GM23338 (cell line): ENCODE data around the gene CUX1. TPM values are rescaled to one million over a fixed set of nuclear protein-coding genes. Genes with fewer than 3 reads are reported as not detected.

ENCODE experiments used
- ATAC-seq: fragments of 200-7000 bp; cut with Tn5 transposase; 3 replicates; pipeline ENCODE4 v1.9.1; 2020
- DNase-seq: peaks from one replicate; pipeline ENCODE4 v3.0.0-alpha.2; 2015; ENCODE audit warnings: low spot score
- H2AFZ ChIP-seq: fragments of 200-600 bp; sonication (generic); 2 replicates; pipeline ENCODE4 v1.8.0; 2016; ENCODE audit warnings: antibody characterized with exemption, mild to moderate bottlenecking, moderate library complexity
- H3F3A ChIP-seq: fragments of 200-600 bp; sonication (generic); replicated peaks from 2 replicates; pipeline ENCODE4 v1.8.0; 2017; ENCODE audit warnings: antibody characterized with exemption, mixed run types, low read depth
- H3K27ac ChIP-seq: fragments of 200-600 bp; sonication (generic); 2 replicates; pipeline ENCODE4 v1.6.1; 2016; ENCODE audit warnings: low read depth
- H3K27me3 ChIP-seq: fragments of 200-600 bp; sonication (generic); 2 replicates; pipeline ENCODE4 v1.8.0; 2016; ENCODE audit warnings: mild to moderate bottlenecking, mixed run types, moderate library complexity; ENCODE audit not compliant: insufficient read depth
- H3K36me3 ChIP-seq: fragments of 200-600 bp; sonication (generic); 2 replicates; pipeline ENCODE4 v1.8.0; 2016; ENCODE audit warnings: mild to moderate bottlenecking; ENCODE audit not compliant: insufficient read depth
- H3K4me1 ChIP-seq: fragments of 200-600 bp; sonication (generic); 2 replicates; pipeline ENCODE4 v1.8.0; 2016; ENCODE audit warnings: mild to moderate bottlenecking, moderate library complexity; ENCODE audit not compliant: insufficient read depth
- H3K4me2 ChIP-seq: fragments of 200-600 bp; sonication (generic); 2 replicates; pipeline ENCODE4 v1.7.1; 2017; ENCODE audit warnings: mixed run types
- H3K4me3 ChIP-seq: fragments of 200-600 bp; sonication (generic); 2 replicates; pipeline ENCODE4 v1.6.1; 2016; ENCODE audit warnings: mixed run types
- H3K79me2 ChIP-seq: fragments of 200-600 bp; sonication (generic); replicated peaks from 2 replicates; pipeline ENCODE4 v1.8.0; 2017; ENCODE audit warnings: mild to moderate bottlenecking; ENCODE audit not compliant: insufficient read depth
- H3K9me2 ChIP-seq: fragments of 200-600 bp; sonication (generic); 2 replicates; pipeline ENCODE4 v1.8.0; 2017; ENCODE audit not compliant: insufficient read depth
- H4K20me1 ChIP-seq: fragments of 200-600 bp; sonication (generic); replicated peaks from 2 replicates; pipeline ENCODE4 v1.8.0; 2017; ENCODE audit warnings: mild to moderate bottlenecking; ENCODE audit not compliant: insufficient read depth
- H3K27ac Mint-ChIP-seq: 2 replicates; pipeline ENCODE4 v1.8.0; 2020; ENCODE audit warnings: inconsistent platforms, mild to moderate bottlenecking, moderate library complexity, mixed read lengths
- H3K27me3 Mint-ChIP-seq: 3 replicates; pipeline ENCODE4 v1.8.0; 2022; ENCODE audit warnings: low read depth, mild to moderate bottlenecking, moderate library complexity, mixed read lengths, inconsistent platforms; ENCODE audit not compliant: insufficient read depth, poor library complexity
- H3K36me3 Mint-ChIP-seq: 3 replicates; pipeline ENCODE4 v1.8.0; 2021; ENCODE audit warnings: low read depth, mild to moderate bottlenecking, inconsistent platforms, moderate library complexity, mixed read lengths
- H3K4me1 Mint-ChIP-seq: 3 replicates; pipeline ENCODE4 v1.8.0; 2020; ENCODE audit warnings: mild to moderate bottlenecking, inconsistent platforms, mixed read lengths
- H3K4me3 Mint-ChIP-seq: 3 replicates; pipeline ENCODE4 v1.8.0; 2021; ENCODE audit warnings: moderate library complexity, mild to moderate bottlenecking, inconsistent platforms, mixed read lengths
- H3K9me3 Mint-ChIP-seq: 3 replicates; pipeline ENCODE4 v1.8.0; 2020; ENCODE audit warnings: moderate library complexity, mild to moderate bottlenecking, inconsistent platforms, mixed read lengths
- CREB1 ChIP-seq: fragments of 250-450 bp; sonication (Bioruptor Pico); IDR thresholded peaks from 2 replicates; pipeline ENCODE4 v1.5.0; 2020; ENCODE audit warnings: low read depth, mild to moderate bottlenecking, moderate library complexity
- CTCF ChIP-seq, 2 experiments: fragments of 200-600 bp in 1 of 2; sonication (generic) in 1 of 2; conservative IDR thresholded peaks; 2 replicates each; pipeline versions ENCODE4 v1.5.1 to v1.6.1; 2016 to 2017; ENCODE audit warnings: antibody characterized with exemption in 2 of 2, low read depth in 2 of 2, mild to moderate bottlenecking in 2 of 2, moderate library complexity in 1 of 2
- ETS1 ChIP-seq: IDR thresholded peaks from 2 replicates; pipeline ENCODE4 v1.6.1; 2016; ENCODE audit warnings: antibody characterized with exemption
- EZH2phosphoT487 ChIP-seq: fragments of 200-600 bp; sonication (generic); IDR thresholded peaks from one replicate; pipeline ENCODE4 v1.8.1; 2018; ENCODE audit warnings: antibody characterized with exemption; ENCODE audit not compliant: unreplicated experiment
- JUNB ChIP-seq: IDR thresholded peaks from one replicate; pipeline ENCODE4 v1.6.1; 2016; ENCODE audit warnings: antibody characterized with exemption; ENCODE audit not compliant: unreplicated experiment
- POLR2AphosphoS5 ChIP-seq: IDR thresholded peaks from 2 replicates; pipeline ENCODE4 v1.6.1; 2016; ENCODE audit warnings: antibody characterized with exemption, low read depth
- REST ChIP-seq: IDR thresholded peaks from one replicate; pipeline ENCODE4 v1.6.1; 2018; ENCODE audit warnings: antibody characterized with exemption; ENCODE audit not compliant: unreplicated experiment
- STAT1 ChIP-seq: IDR thresholded peaks from one replicate; pipeline ENCODE4 v1.6.1; 2016; ENCODE audit warnings: antibody characterized with exemption; ENCODE audit not compliant: unreplicated experiment
- ZNF114 ChIP-seq: fragments of 250-450 bp; sonication (Bioruptor Pico); IDR thresholded peaks from 2 replicates; pipeline ENCODE4 v1.5.0; 2020; ENCODE audit warnings: mild to moderate bottlenecking, moderate library complexity
- ZNF331 ChIP-seq: fragments of 250-450 bp; sonication (Bioruptor Pico); IDR thresholded peaks from 2 replicates; pipeline ENCODE4 v1.5.0; 2020; ENCODE audit warnings: low read depth, mild to moderate bottlenecking, moderate library complexity
- ZNF462 ChIP-seq: fragments of 250-450 bp; sonication (Bioruptor Pico); IDR thresholded peaks from 2 replicates; pipeline ENCODE4 v1.5.0; 2020; ENCODE audit warnings: mild to moderate bottlenecking, moderate library complexity
- polyA plus RNA-seq: library from polyadenylated mRNA; unstranded; fragments of >200 nt; fragmentation: Nextera tagmentation; extraction: Ambion mirVana; gene quantifications from 2 replicates; pipeline ENCODE4 v1.2.1, GENCODE V29; 2016
- total RNA-seq: library from RNA; depleted of rRNA; stranded (reverse); fragments of >200 nt; shearing (Covaris generic); gene quantifications from 2 replicates; pipeline ENCODE4 v1.2.3, GENCODE V29; 2014

Gene CUX1
- total and polyA plus RNA-seq, 2 experiments from 2014 or later = 49.9 to 64.0 TPM

GRCh38 chr7:101905203-101905865 lies 87.9 kb downstream of the CUX1 start:
- H3K27me3 ChIP-seq = no peaks in the 10 kb centered on the region
- H3K79me2 ChIP-seq = peaks cover 97% of the 10 kb centered on the region
- H3K4me1 ChIP-seq = 0 out of 2 replicates have a peak, but pooled peaks cover 6% of the 10 kb centered on the region
- ATAC-seq (no peak), DNase-seq (no peak)
- no peaks in the 10 kb centered on the region for H3K36me3 ChIP-seq
- H3F3A ChIP-seq = no peaks in the 10 kb centered on the region
- no peak overlapping the region for H3K4me2 ChIP-seq
- no peaks in the 10 kb centered on the region for H3K9me3 Mint-ChIP-seq
- H3K9me2 ChIP-seq = no peaks in the 10 kb centered on the region
- peaks cover 56% of the 10 kb centered on the region for H4K20me1 ChIP-seq
- no peak overlapping the region for H3K27ac ChIP-seq
- peaks cover 19% of the 10 kb centered on the region for H3K4me1 Mint-ChIP-seq
- no peak overlapping the region for H3K4me3 Mint-ChIP-seq
- no peak overlapping the region for H3K4me3 ChIP-seq
- peaks cover 5% of the 10 kb centered on the region; the same call in 2 of the 3 replicates for H3K36me3 Mint-ChIP-seq
- H2AFZ ChIP-seq = no peak overlapping the region
- H3K27ac Mint-ChIP-seq = no peak overlapping the region; the same call in 1 of the 2 replicates
- TF ChIP-seq EZH2phosphoT487 = no peak
- no peak for TF ChIP-seq ZNF331
- no peak for TF ChIP-seq ZNF114 (CRISPR knock-in tag)
- no peak for TF ChIP-seq ETS1
- TF ChIP-seq REST = no peak
- TF ChIP-seq POLR2AphosphoS5 = no peak
- TF ChIP-seq STAT1 = no peak
- TF ChIP-seq ZNF462 = no peak
- no peak for TF ChIP-seq CREB1 (CRISPR knock-in tag)
- TF ChIP-seq JUNB = no peak
- TF ChIP-seq CTCF (conservative IDR thresholded peaks at IDR 0.05; ENCODE audit: low read depth in 2 of 2) = no peak
- peaks cover 8% of the 10 kb centered on the region for H3K27me3 Mint-ChIP-seq
